ENCODE results near the gene SLC22A2.

SLC22A2 gene

GRCh38 chr6:160274871-160275510 is 16.4 kb upstream of the SLC22A2 start:
- in situ Hi-C loops (cut with MboI; ENCODE audit: low sequenced_read_pairs), result no loop called here

- in situ Hi-C loops (cut with MboI; ENCODE audit: low sequenced_read_pairs), result no loop called here
Measured at GRCh38 chr6:160273750-160274149, 15.1 kb upstream of the SLC22A2 start.

DNA sequence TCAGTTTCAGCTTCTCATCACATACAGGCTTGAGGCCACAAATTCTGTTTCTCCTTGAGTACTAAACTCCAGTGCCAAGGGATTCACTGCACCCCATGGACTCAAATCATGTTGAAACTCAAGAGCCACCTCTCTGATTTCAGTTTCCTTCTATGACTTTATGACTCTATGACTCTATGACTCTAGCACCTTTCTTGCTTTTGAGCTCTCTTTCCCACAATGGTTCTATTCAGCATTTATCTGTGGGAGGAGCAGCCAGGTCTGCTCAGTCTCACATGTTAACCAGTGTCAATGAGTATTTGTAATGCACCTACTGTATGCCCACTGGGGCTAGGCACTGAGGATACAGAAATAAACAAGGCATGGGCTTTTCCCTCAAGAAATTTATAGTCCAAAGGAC is 14.6 kb upstream of the SLC22A2 start:
- in situ Hi-C loops (cut with MboI; ENCODE audit: low sequenced_read_pairs), result no loop called here

GRCh38 chr6:160272707-160273106 is 14.1 kb upstream of the SLC22A2 start:
- in situ Hi-C loops (cut with MboI; ENCODE audit: low sequenced_read_pairs), result no loop called here

- in situ Hi-C loops (cut with MboI; ENCODE audit: low sequenced_read_pairs), result no loop called here
Measured at GRCh38 chr6:160270347-160270746, 11.7 kb upstream of the SLC22A2 start.

GRCh38 chr6:160269771-160270170 is 11.2 kb upstream of the SLC22A2 start:
- in situ Hi-C loops (cut with MboI; ENCODE audit: low sequenced_read_pairs), result no loop called here

DNA sequence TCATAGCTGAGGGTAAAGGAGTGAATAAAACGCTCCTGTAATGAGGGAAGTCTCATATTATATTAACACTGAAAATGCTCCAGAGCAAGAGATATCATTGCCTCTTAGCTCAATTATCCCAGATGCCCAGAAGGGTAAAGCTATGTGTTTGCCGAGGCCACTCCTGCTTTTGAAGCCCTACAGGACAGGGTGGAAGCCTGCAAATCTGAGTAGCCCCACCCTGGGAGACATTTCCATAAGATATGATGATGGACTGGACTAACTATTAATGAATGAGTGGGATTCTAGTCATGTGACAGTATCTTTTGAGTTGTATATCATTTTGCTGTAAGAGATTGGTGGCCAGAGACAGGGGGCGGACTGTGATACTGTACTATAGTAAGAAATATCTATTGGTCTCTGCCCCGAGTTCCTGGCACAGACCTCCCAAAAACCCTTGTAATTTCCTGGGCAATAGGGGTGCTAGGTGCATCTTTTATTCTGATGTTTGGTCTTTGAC is 10.5 kb upstream of the SLC22A2 start:
- in situ Hi-C loops (cut with MboI; ENCODE audit: low sequenced_read_pairs), result no loop called here

- in situ Hi-C loops (cut with MboI; ENCODE audit: low sequenced_read_pairs), result no loop called here
Measured at GRCh38 chr6:160267102-160267501, 8.5 kb upstream of the SLC22A2 start.

DNA sequence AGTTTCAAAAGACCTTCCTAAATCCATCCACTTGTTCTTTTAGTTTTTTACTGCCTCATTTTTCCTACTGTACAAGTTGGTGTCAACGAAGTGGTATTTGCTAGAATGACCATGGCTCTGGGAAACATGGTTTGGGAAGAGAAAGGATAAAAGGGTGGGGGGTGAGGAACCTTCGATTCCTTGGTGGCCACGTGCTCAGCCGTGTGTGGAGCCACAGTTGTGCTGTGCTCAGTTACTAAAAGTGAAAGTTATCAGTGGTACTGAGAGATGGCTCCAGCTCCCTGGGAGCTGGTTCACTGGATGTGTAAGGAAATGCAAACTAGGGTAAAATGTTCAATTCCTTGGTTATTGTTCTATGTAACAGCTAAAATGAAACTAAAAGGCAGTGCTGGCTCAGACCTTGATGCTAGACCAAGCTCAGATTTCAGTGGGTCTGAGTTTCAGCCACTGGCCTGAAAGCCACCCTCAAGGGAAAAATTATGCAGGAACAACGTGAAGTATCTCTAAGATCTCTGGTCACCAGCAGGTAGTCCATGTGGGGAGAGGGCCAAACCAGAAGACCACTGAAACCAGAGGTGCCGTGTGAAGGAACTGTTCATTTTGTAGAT is 7.4 kb upstream of the SLC22A2 start:
- in situ Hi-C loops (cut with MboI; ENCODE audit: low sequenced_read_pairs), result no loop called here

- in situ Hi-C loops (cut with MboI; ENCODE audit: low sequenced_read_pairs), result no loop called here
Measured at GRCh38 chr6:160264061-160264612, 5.5 kb upstream of the SLC22A2 start.

GRCh38 chr6:160263196-160263939 is 4.7 kb upstream of the SLC22A2 start:
- in situ Hi-C loops (cut with MboI; ENCODE audit: low sequenced_read_pairs), result no loop called here

DNA sequence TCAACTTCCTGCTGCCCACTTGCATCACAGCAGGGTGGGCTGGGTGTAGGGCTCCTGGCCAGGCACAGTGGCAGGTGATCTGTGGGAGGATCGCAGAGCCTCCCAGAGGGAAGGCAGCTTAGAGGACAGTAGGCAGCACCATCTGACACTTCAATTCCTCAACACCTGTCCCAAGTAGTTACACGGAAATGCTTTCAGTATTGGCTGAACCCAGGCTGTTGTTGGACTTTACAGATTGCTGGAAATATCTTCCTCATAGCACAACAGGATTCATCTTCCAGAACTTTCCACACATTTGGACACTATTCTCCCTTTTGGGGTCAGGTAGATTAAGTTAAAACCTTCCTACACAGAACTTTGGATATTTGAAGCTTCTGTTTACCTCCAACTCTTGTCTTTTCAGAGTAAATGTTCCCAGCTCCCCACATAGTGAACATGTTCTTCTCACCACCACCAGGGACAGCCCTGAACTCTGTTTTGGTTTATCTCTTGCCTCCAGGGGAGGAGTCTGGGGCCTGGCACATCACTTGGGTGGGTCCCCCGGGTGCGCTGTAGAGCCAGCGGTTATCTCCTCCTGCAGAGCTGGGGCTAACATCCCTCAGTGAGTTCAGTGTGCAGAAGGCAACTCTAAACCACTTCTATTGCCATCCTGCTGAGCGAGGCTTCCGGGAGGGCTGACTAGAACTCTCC is 3.5 kb upstream of the SLC22A2 start:
- in situ Hi-C loops (cut with MboI; ENCODE audit: low sequenced_read_pairs), result no loop called here

DNA sequence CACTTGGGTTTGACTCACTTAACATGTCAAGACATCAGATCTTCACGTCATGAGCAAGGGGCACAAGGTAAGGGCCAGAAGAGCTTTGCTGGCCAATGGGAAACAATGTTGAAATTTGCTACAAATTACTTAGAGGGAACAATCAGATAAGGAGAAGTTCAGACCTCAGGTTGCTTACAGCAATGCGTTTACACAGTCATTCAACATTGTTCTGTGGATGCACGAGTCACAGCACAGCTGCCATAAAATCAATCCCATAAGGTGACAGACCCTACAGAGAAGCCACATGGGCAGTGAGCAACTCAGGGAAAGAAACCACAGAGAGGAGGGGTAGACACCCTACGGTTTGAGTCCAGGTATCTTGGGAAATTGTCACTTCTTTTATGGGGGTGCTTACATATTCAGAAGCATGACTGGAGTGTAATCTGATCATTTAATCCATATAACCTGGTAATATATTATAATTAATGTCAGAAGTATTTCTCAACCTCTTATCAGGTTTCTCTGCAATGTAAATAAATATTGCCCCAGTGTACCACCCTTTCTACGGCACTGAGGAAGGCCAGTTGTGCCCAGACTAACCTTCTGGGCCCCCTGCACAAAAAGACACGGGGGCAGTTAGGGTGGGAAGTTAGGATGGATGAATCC is 2.3 kb upstream of the SLC22A2 start:
- in situ Hi-C loops (cut with MboI; ENCODE audit: low sequenced_read_pairs), result no loop called here

DNA sequence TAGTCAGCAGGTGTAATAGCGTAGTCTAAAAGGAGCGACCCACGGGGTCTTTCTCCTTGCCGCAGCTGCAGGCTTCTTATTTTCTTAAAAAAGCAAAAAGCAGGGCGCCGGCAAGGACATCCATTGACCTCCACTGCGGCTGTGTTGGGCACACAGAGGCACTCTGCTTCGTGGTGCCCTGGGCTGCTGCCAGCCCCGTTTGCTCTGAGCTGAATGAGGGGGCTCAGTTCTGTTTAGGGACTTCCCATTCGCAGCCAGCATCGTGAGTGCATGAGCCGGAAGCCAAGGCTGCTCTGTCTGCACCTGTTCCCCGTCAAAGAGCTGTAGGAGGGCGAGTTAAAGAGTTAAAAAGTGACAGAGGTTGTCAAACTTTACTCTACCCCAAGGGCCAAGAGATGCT is 1.7 kb upstream of the SLC22A2 start:
- in situ Hi-C loops (cut with MboI; ENCODE audit: low sequenced_read_pairs), result no loop called here

GRCh38 chr6:160259598-160259997 is 977 bp upstream of the SLC22A2 start:
- in situ Hi-C loops (cut with MboI; ENCODE audit: low sequenced_read_pairs), result no loop called here

- in situ Hi-C loops (cut with MboI; ENCODE audit: low sequenced_read_pairs), result no loop called here
Measured at GRCh38 chr6:160259143-160259425, 463 bp upstream of the SLC22A2 start.

- in situ Hi-C loops (cut with MboI; ENCODE audit: low sequenced_read_pairs), result no loop called here
Measured at GRCh38 chr6:160256445-160256844, 2.2 kb downstream of the SLC22A2 start.

GRCh38 chr6:160254467-160255312 is 3.9 kb downstream of the SLC22A2 start:
- in situ Hi-C loops (cut with MboI; ENCODE audit: low sequenced_read_pairs), result no loop called here

DNA sequence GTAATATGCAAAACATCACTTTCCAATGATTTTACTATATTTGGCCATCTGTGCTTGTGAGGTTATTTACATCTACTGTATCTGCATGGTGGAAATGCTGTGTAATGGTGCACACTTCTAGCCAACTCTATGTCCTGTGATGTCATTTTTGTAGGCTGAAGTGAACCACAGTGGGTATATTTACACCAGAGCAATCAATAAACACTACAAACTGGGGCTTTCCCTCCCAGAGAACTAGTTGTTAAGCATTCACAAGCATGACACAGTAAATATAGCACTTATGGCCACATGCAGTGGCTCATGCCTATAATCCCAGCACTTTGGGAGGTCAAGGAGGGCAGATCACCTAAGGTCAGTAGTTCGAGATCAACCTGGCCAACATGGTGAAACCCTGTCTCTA is 4.9 kb downstream of the SLC22A2 start:
- in situ Hi-C loops (cut with MboI; ENCODE audit: low sequenced_read_pairs), result no loop called here

- in situ Hi-C loops (cut with MboI; ENCODE audit: low sequenced_read_pairs), result no loop called here
Measured at GRCh38 chr6:160253292-160253691, 5.3 kb downstream of the SLC22A2 start.
